Measurements from ENCODE around the gene ODAD4. TPM values are rescaled to one million over a fixed set of nuclear protein-coding genes. Genes with fewer than 3 reads are reported as not detected.
A peak's percentile ranks its signal among the peaks of the same experiment; 100 is the strongest.

ODAD4 gene
- total RNA-seq, 2 experiments from 2014 or later, result 1.1 to 1.3 TPM

- Histone ChIP-seq H3K4me3 (ENCODE audit: low read depth, low read length, poor library complexity, severe bottlenecking) (no peak overlapping the region), H2AFZ (ENCODE audit: low read length) (no peak overlapping the region), H3K79me2 (ENCODE audit: insufficient read depth, low read depth, low read length) (no peaks in the 10 kb centered on the region), H3K27ac (ENCODE audit: low read depth, low read length, poor library complexity, severe bottlenecking) (no peak overlapping the region), H4K20me1 (ENCODE audit: insufficient read depth, low read length) (no peaks in the 10 kb centered on the region), H3K4me2 (ENCODE audit: low read length) (no peak overlapping the region; the same call in 1 of the 2 replicates), H3K4me1 (ENCODE audit: insufficient read depth, low read length, poor library complexity, severe bottlenecking) (no peaks in the 10 kb centered on the region), H3K9me2 (ENCODE audit: insufficient read depth, low read length) (no peaks in the 10 kb centered on the region), H3K9me3 (ENCODE audit: low read length) (no peaks in the 10 kb centered on the region), H3K36me3 (ENCODE audit: insufficient read depth, low read length) (peaks cover 93% of the 10 kb centered on the region)
- DNase-seq (ENCODE audit: low spot score), result no peak
- CTCF ChIA-PET (ENCODE audit: unreplicated experiment), result no interaction called here
- intact Hi-C loops (cut with micrococcal nuclease; ENCODE audit: unreplicated experiment), result no loop called here
- no TSS peak for BruUV-seq (replicated peaks)
- TF ChIP-seq CTCF (conservative IDR thresholded peaks at IDR 0.05; ENCODE audit: low read length) (no peak), EZH2phosphoT487 (IDR thresholded peaks at IDR 0.05; ENCODE audit: borderline replicate concordance, low read depth, low read length) (no peak)
- POLR2A ChIA-PET, result no interaction called here
Observed at GRCh38 chr17:41973408-41973811, 43.0 kb downstream of the ODAD4 start.

GRCh38 chr17:41974031-41974430 lies 43.6 kb downstream of the ODAD4 start:
- no peak overlapping the region for H3K4me3 ChIP-seq (ENCODE audit: low read depth, low read length, poor library complexity, severe bottlenecking)
- H3K79me2 ChIP-seq (ENCODE audit: insufficient read depth, low read depth, low read length), result no peaks in the 10 kb centered on the region
- H3K9me2 ChIP-seq (ENCODE audit: insufficient read depth, low read length), result no peaks in the 10 kb centered on the region
- DNase-seq (ENCODE audit: low spot score), result no peak
- H3K4me2 ChIP-seq (ENCODE audit: low read length), result no peak overlapping the region
- H3K4me1 ChIP-seq (ENCODE audit: insufficient read depth, low read length, poor library complexity, severe bottlenecking), result no peaks in the 10 kb centered on the region
- peaks cover 92% of the 10 kb centered on the region for H3K36me3 ChIP-seq (ENCODE audit: insufficient read depth, low read length)
- no peak for TF ChIP-seq CTCF (conservative IDR thresholded peaks at IDR 0.05; ENCODE audit: low read length)
- no peak for TF ChIP-seq EZH2phosphoT487 (IDR thresholded peaks at IDR 0.05; ENCODE audit: borderline replicate concordance, low read depth, low read length)
- no peaks in the 10 kb centered on the region for H3K9me3 ChIP-seq (ENCODE audit: low read length)
- no peaks in the 10 kb centered on the region for H4K20me1 ChIP-seq (ENCODE audit: insufficient read depth, low read length)
- intact Hi-C loops (cut with micrococcal nuclease; ENCODE audit: unreplicated experiment), result no loop called here
- ChIA-PET CTCF (ENCODE audit: unreplicated experiment) (no interaction called here), POLR2A (interaction anchor here (0.7 kb wide), 2 partner anchors 113 to 492 kb away, joined by 4 to 6 read pairs; no protein-coding TSS in a partner anchor)
- H2AFZ ChIP-seq (ENCODE audit: low read length), result no peak overlapping the region
- TSS peak; percentile 57 for BruUV-seq (replicated peaks)
- no peak overlapping the region for H3K27ac ChIP-seq (ENCODE audit: low read depth, low read length, poor library complexity, severe bottlenecking)

GRCh38 chr17:41974658-41975057 lies 44.2 kb downstream of the ODAD4 start:
- Histone ChIP-seq H3K9me2 (ENCODE audit: insufficient read depth, low read length) (no peaks in the 10 kb centered on the region), H3K36me3 (ENCODE audit: insufficient read depth, low read length) (peaks cover 87% of the 10 kb centered on the region), H3K4me2 (ENCODE audit: low read length) (no peak overlapping the region), H3K9me3 (ENCODE audit: low read length) (no peaks in the 10 kb centered on the region), H2AFZ (ENCODE audit: low read length) (no peak overlapping the region), H4K20me1 (ENCODE audit: insufficient read depth, low read length) (no peaks in the 10 kb centered on the region), H3K4me1 (ENCODE audit: insufficient read depth, low read length, poor library complexity, severe bottlenecking) (no peaks in the 10 kb centered on the region), H3K27ac (ENCODE audit: low read depth, low read length, poor library complexity, severe bottlenecking) (no peak overlapping the region), H3K4me3 (ENCODE audit: low read depth, low read length, poor library complexity, severe bottlenecking) (no peak overlapping the region), H3K79me2 (ENCODE audit: insufficient read depth, low read depth, low read length) (no peaks in the 10 kb centered on the region)
- intact Hi-C loops (cut with micrococcal nuclease; ENCODE audit: unreplicated experiment), result no loop called here
- ChIA-PET POLR2A (no interaction called here), CTCF (ENCODE audit: unreplicated experiment) (no interaction called here)
- DNase-seq (ENCODE audit: low spot score), result no peak
- BruUV-seq (replicated peaks), result no TSS peak
- TF ChIP-seq EZH2phosphoT487 (IDR thresholded peaks at IDR 0.05; ENCODE audit: borderline replicate concordance, low read depth, low read length), result no peak
- TF ChIP-seq CTCF (conservative IDR thresholded peaks at IDR 0.05; ENCODE audit: low read length), result no peak
